Endothelial cell of umbilical vein (primary cell): ENCODE data around the gene TMEM63B. TPM values are rescaled to one million over a fixed set of nuclear protein-coding genes. Genes with fewer than 3 reads are reported as not detected.
A peak's percentile ranks its signal among the peaks of the same experiment; 100 is the strongest.

Source experiments
- BruUV-seq: library from RNA; stranded (reverse); fragments of 400-500 nt; replicated peaks from 2 replicates; lab custom pipeline; 2021; lab: Mats Ljungman, UMichigan
- CTCF ChIA-PET: fragments of 300-600, 350-600 bp; sonication (Branson Sonifier 250); formaldehyde crosslinking; loops from one replicate; lab custom pipeline; 2021; ENCODE audit warnings: antibody characterized with exemption, inconsistent platforms; lab: Charles Lee
- POLR2A ChIA-PET: fragments of 300-600, 350-600 bp; sonication (Branson Sonifier 250); formaldehyde crosslinking; loops from one replicate; lab custom pipeline; 2021; ENCODE audit warnings: antibody characterized with exemption, inconsistent platforms; lab: Charles Lee
- DNase-seq: peaks from one replicate; pipeline ENCODE4 v3.0.0-alpha.2; 2011; ENCODE audit warnings: low read depth, low spot score
- FAIRE-seq: peaks from 2 replicates; lab custom pipeline; 2011; peaks lifted over from hg19 to GRCh38; lab: Jason Lieb, UNC
- H2AFZ ChIP-seq: 2 replicates; pipeline ENCODE4 v1.6.0; 2012; ENCODE audit warnings: low read depth, low read length, control low read depth, inconsistent platforms
- H3K27ac ChIP-seq: 2 replicates; pipeline ENCODE4 v1.5.1; 2011; ENCODE audit warnings: low read depth, mild to moderate bottlenecking, control low read depth, low read length, moderate library complexity; ENCODE audit not compliant: insufficient read depth
- H3K27me3 ChIP-seq, 2 experiments: 2 replicates each; pipeline versions ENCODE4 v1.6.0 to v1.6.1; 2011; ENCODE audit warnings: low read length in 2 of 2, mixed read lengths in 1 of 2; ENCODE audit not compliant: control insufficient read depth in 2 of 2, insufficient read depth in 2 of 2
- H3K36me3 ChIP-seq, 2 experiments: 2 replicates in 1 of 2; 3 replicates in 1 of 2; pipeline ENCODE4 v1.5.1; 2011; ENCODE audit warnings: low read length in 2 of 2, mild to moderate bottlenecking in 1 of 2, moderate library complexity in 1 of 2; ENCODE audit not compliant: control insufficient read depth in 2 of 2, insufficient read depth in 2 of 2; ENCODE audit errors: extremely low read depth in 1 of 2
- H3K4me1 ChIP-seq: 3 replicates; pipeline ENCODE4 v1.5.1; 2011; ENCODE audit warnings: mild to moderate bottlenecking, low read length; ENCODE audit not compliant: control insufficient read depth, insufficient read depth; ENCODE audit errors: extremely low read depth
- H3K4me2 ChIP-seq: 2 replicates; pipeline ENCODE4 v1.6.1; 2011; ENCODE audit warnings: low read length, control low read depth, mixed read lengths; ENCODE audit not compliant: insufficient read depth
- H3K4me3 ChIP-seq, 3 experiments: fragments of 200-600 bp in 1 of 3; sonication (generic), shearing (Covaris generic) in 1 of 3; replicated peaks in 1 of 3; 2 replicates each; pipeline ENCODE4 v1.5.1; 2011 to 2016; ENCODE audit warnings: control low read depth in 3 of 3, low read length in 3 of 3, mild to moderate bottlenecking in 2 of 3, inconsistent platforms in 1 of 3, low read depth in 1 of 3, moderate library complexity in 1 of 3; ENCODE audit not compliant: insufficient read depth in 1 of 3
- H3K79me2 ChIP-seq: 2 replicates; pipeline ENCODE4 v1.6.0; 2012; ENCODE audit warnings: low read length, inconsistent platforms; ENCODE audit not compliant: control insufficient read depth, insufficient read depth
- H3K9ac ChIP-seq: replicated peaks from 2 replicates; pipeline ENCODE3; 2011; ENCODE audit warnings: low read length, control low read depth; ENCODE audit not compliant: insufficient read depth; ENCODE audit errors: extremely low read depth
- H3K9me1 ChIP-seq: replicated peaks from 3 replicates; pipeline ENCODE4 v1.6.0; 2011; ENCODE audit warnings: mild to moderate bottlenecking, low read length; ENCODE audit not compliant: control insufficient read depth, insufficient read depth; ENCODE audit errors: extremely low read depth
- H3K9me3 ChIP-seq: replicated peaks from 2 replicates; pipeline ENCODE4 v1.5.1; 2012; ENCODE audit warnings: low read length, inconsistent platforms; ENCODE audit not compliant: control insufficient read depth, insufficient read depth
- H4K20me1 ChIP-seq: replicated peaks from 2 replicates; pipeline ENCODE3; 2011; ENCODE audit warnings: mild to moderate bottlenecking, low read length; ENCODE audit not compliant: control insufficient read depth, insufficient read depth; ENCODE audit errors: extremely low read depth
- EZH2 ChIP-seq: IDR thresholded peaks from 2 replicates; pipeline ENCODE4 v1.6.1; 2012; ENCODE audit warnings: borderline replicate concordance, low read depth, mild to moderate bottlenecking, moderate library complexity, low read length, inconsistent platforms; ENCODE audit not compliant: severe bottlenecking
- FOS ChIP-seq: IDR thresholded peaks from 2 replicates; pipeline ENCODE4 v1.6.1; 2011; ENCODE audit warnings: mild to moderate bottlenecking, low read length, moderate library complexity, borderline replicate concordance; ENCODE audit not compliant: insufficient read depth
- GATA2 ChIP-seq: IDR thresholded peaks from 2 replicates; pipeline ENCODE4 v1.7.0; 2011; ENCODE audit warnings: low read depth, mild to moderate bottlenecking, moderate library complexity, mixed read lengths, low read length; ENCODE audit not compliant: insufficient read length, insufficient read depth
- JUN ChIP-seq: IDR thresholded peaks from 2 replicates; pipeline ENCODE4 v1.6.1; 2011; ENCODE audit warnings: borderline replicate concordance, low read depth; ENCODE audit not compliant: insufficient read length, insufficient read depth
- MYC ChIP-seq: IDR thresholded peaks from one replicate; pipeline ENCODE4 v1.6.1; 2011; ENCODE audit warnings: mild to moderate bottlenecking, low read depth, low read length
- POLR2A ChIP-seq: IDR thresholded peaks from 2 replicates; pipeline ENCODE4 v1.6.1; 2012; ENCODE audit warnings: low read depth, mild to moderate bottlenecking, control low read depth, low read length
- POLR2AphosphoS5 ChIP-seq: IDR thresholded peaks from 2 replicates; pipeline ENCODE4 v1.6.1; 2012; ENCODE audit warnings: low read depth, mild to moderate bottlenecking, control low read depth, low read length, moderate library complexity; ENCODE audit not compliant: insufficient read depth
- dilution Hi-C: fragments of 300-500 bp; cut with MboI; formaldehyde crosslinking; loops from one replicate; pipeline ENCODE4 v1.15.0; 2019; ENCODE audit warnings: low sequenced_read_pairs; ENCODE audit not compliant: extremely low pct_ligation_motif_present
- intact Hi-C: fragments of 100-400 bp; cut with micrococcal nuclease; formaldehyde crosslinking; loops from one replicate; pipeline ENCODE4 v1.10.0; 2022
- polyA plus RNA-seq, 4 experiments: library from polyadenylated mRNA; depleted of rRNA in 3 of 4; stranded (reverse) in 3 of 4; unstranded in 1 of 4; fragments of >200 nt; gene quantifications; 2 replicates each; pipeline versions ENCODE4 v1.2.1 to v1.2.3, GENCODE V29; 2011 to 2012; ENCODE audit warnings: missing spikeins in 1 of 4
- total RNA-seq: library from RNA; stranded (reverse); gene quantifications from 2 replicates; pipeline ENCODE4 v1.2.3, GENCODE V29; 2021
- TF ChIP-seq, protein P1 (sequence below): IDR thresholded peaks from 2 replicates; pipeline ENCODE4 v1.6.1; 2011; ENCODE audit not compliant: insufficient read depth, insufficient read length
- TF ChIP-seq, protein P2 (sequence below), 2 donors: IDR thresholded peaks; 1 replicate in 1 of 2; 2 replicates in 1 of 2; pipeline ENCODE4 v1.5.1; 2011; ENCODE audit warnings: low read length in 2 of 2, mild to moderate bottlenecking in 2 of 2, moderate library complexity in 2 of 2, control low read depth in 1 of 2, inconsistent platforms in 1 of 2, low read depth in 1 of 2; ENCODE audit not compliant: insufficient read depth in 1 of 2; ENCODE audit errors: extremely low read depth in 1 of 2

Gene TMEM63B
- total and polyA plus RNA-seq, 2 donors (not counting 3 experiments of a cell fraction or from before 2014, with no cell fraction given): 49.7 to 56.1 TPM

DNA sequence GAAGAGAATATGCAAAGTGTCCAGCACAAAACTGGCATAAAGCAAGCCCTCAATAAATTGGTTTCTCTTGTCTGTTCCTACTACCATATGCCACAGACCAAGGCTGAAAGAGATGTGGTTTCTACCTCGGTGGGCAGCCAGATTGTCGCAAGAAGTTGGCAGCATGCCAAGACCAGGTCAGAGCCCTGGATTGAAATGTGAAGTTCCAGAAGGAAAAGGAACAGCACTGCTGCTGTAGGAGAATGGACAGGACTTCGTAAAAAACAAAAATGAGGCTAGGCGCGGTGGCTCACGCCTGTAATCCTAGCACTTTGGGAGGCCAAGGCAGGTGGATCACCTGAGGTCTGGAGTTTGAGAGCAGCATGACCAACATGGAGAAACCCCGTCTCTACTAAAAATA, 22.2 kb upstream of the TMEM63B start:
- peaks cover 4 to 10% of the 10 kb centered on the region in 2 experiments for H3K36me3 ChIP-seq
- no peaks in the 10 kb centered on the region for H3K79me2 ChIP-seq
- dilution Hi-C loops (loop anchor here (10.0 kb wide), 1 partner anchor 130 kb away; no protein-coding TSS in a partner anchor), intact Hi-C loops (loop anchor here (1.0 kb wide), 1 partner anchor 117 kb away; no protein-coding TSS in a partner anchor)
- peak overlapping the region; percentile 54 for H3K9ac ChIP-seq
- H3K4me1 ChIP-seq: peaks cover 37% of the 10 kb centered on the region
- CTCF ChIA-PET: interaction anchor here (0.7 to 1.7 kb wide), 6 partner anchors 9 to 45 kb away, joined by 3 to 4 read pairs (median 4); no protein-coding TSS in a partner anchor
- peak overlapping the region; percentile 76 for H3K4me2 ChIP-seq
- H3K27ac ChIP-seq: peak overlapping the region; percentile 89
- H3K27me3 ChIP-seq: no peaks in the 10 kb centered on the region
- POLR2A ChIA-PET: interaction anchor here (0.9 kb wide), 1 partner anchor 22 kb away, joined by 4 read pairs; the partner anchor contains the start of genes MRPL14 and TMEM63B
- no peaks in the 10 kb centered on the region for H3K9me1 ChIP-seq
- DNase-seq (no peak), FAIRE-seq (no peak)
- TSS peak; percentile 60 for BruUV-seq
- no peaks in the 10 kb centered on the region for H3K9me3 ChIP-seq
- H3K4me3 ChIP-seq: peak overlapping the region in 1 of 3 experiments; percentile 20
- H4K20me1 ChIP-seq: no peaks in the 10 kb centered on the region
- H2AFZ ChIP-seq: no peak overlapping the region
- TF ChIP-seq, protein P1, sequence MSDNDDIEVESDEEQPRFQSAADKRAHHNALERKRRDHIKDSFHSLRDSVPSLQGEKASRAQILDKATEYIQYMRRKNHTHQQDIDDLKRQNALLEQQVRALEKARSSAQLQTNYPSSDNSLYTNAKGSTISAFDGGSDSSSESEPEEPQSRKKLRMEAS: no peak
- TF ChIP-seq POLR2AphosphoS5 (no peak), JUN (no peak), FOS (no peak), POLR2A (no peak), GATA2 (no peak), MYC (no peak), EZH2 (no peak)
- TF ChIP-seq, protein P2, sequence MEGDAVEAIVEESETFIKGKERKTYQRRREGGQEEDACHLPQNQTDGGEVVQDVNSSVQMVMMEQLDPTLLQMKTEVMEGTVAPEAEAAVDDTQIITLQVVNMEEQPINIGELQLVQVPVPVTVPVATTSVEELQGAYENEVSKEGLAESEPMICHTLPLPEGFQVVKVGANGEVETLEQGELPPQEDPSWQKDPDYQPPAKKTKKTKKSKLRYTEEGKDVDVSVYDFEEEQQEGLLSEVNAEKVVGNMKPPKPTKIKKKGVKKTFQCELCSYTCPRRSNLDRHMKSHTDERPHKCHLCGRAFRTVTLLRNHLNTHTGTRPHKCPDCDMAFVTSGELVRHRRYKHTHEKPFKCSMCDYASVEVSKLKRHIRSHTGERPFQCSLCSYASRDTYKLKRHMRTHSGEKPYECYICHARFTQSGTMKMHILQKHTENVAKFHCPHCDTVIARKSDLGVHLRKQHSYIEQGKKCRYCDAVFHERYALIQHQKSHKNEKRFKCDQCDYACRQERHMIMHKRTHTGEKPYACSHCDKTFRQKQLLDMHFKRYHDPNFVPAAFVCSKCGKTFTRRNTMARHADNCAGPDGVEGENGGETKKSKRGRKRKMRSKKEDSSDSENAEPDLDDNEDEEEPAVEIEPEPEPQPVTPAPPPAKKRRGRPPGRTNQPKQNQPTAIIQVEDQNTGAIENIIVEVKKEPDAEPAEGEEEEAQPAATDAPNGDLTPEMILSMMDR (IDR thresholded peaks at IDR 0.05; ENCODE audit: extremely low read depth in 1 of 2, insufficient read depth in 1 of 2, low read depth in 1 of 2, low read length in 2 of 2): no peak
